ENCODE measurements around the gene KLRG1.

Gene KLRG1

GRCh38 chr12:9036227-9036626, 46.9 kb downstream of the KLRG1 start:
- no peak for DNase-seq (ENCODE audit: low read depth in 1 of 2, low spot score in 1 of 2)
- in situ Hi-C loops (cut with HindIII; ENCODE audit: low pct_unique_long_range_greater_than_20kb, low sequenced_read_pairs) = no loop called here
- TF ChIP-seq JUND (IDR thresholded peaks at IDR 0.05; ENCODE audit: low read depth) = no peak

GRCh38 chr12:9037431-9037830, 48.1 kb downstream of the KLRG1 start:
- in situ Hi-C loops (cut with HindIII; ENCODE audit: low pct_unique_long_range_greater_than_20kb, low sequenced_read_pairs) = no loop called here
- no peak for TF ChIP-seq JUND (IDR thresholded peaks at IDR 0.05; ENCODE audit: low read depth)

GRCh38 chr12:9039397-9039977, 50.1 kb downstream of the KLRG1 start:
- in situ Hi-C loops (cut with HindIII; ENCODE audit: low pct_unique_long_range_greater_than_20kb, low sequenced_read_pairs) = no loop called here
- TF ChIP-seq JUND (IDR thresholded peaks at IDR 0.05; ENCODE audit: low read depth) = no peak
- DNase-seq (ENCODE audit: low read depth in 1 of 2, low spot score in 1 of 2) = peak; percentile 22 to 43

More at GRCh38 chr12:9037431-9037830, 48.1 kb downstream of the KLRG1 start:
- DNase-seq (ENCODE audit: low read depth in 1 of 2, low spot score in 1 of 2) = no peak

GRCh38 chr12:9040484-9041186, 51.3 kb downstream of the KLRG1 start:
- no peak for TF ChIP-seq JUND (IDR thresholded peaks at IDR 0.05; ENCODE audit: low read depth)
- in situ Hi-C loops (cut with HindIII; ENCODE audit: low pct_unique_long_range_greater_than_20kb, low sequenced_read_pairs) = no loop called here
- no peak for DNase-seq (ENCODE audit: low read depth in 1 of 2, low spot score in 1 of 2)

- no peak for DNase-seq (ENCODE audit: low read depth in 1 of 2, low spot score in 1 of 2)
- in situ Hi-C loops (cut with HindIII; ENCODE audit: low pct_unique_long_range_greater_than_20kb, low sequenced_read_pairs) = no loop called here
- TF ChIP-seq JUND (IDR thresholded peaks at IDR 0.05; ENCODE audit: low read depth) = no peak
Observed at GRCh38 chr12:9041321-9041720, 52.0 kb downstream of the KLRG1 start.

- in situ Hi-C loops (cut with HindIII; ENCODE audit: low pct_unique_long_range_greater_than_20kb, low sequenced_read_pairs) = no loop called here
- DNase-seq (ENCODE audit: low read depth in 1 of 2, low spot score in 1 of 2) = no peak
- TF ChIP-seq JUND (IDR thresholded peaks at IDR 0.05; ENCODE audit: low read depth) = no peak
Observed at GRCh38 chr12:9043766-9044165, 54.4 kb downstream of the KLRG1 start.

GRCh38 chr12:9047105-9047504, 57.8 kb downstream of the KLRG1 start:
- in situ Hi-C loops (cut with HindIII; ENCODE audit: low pct_unique_long_range_greater_than_20kb, low sequenced_read_pairs) = no loop called here

GRCh38 chr12:9048930-9049329, 59.6 kb downstream of the KLRG1 start:
- TF ChIP-seq JUND (IDR thresholded peaks at IDR 0.05; ENCODE audit: low read depth) = no peak
- DNase-seq (ENCODE audit: low read depth in 1 of 2, low spot score in 1 of 2) = no peak
- in situ Hi-C loops (cut with HindIII; ENCODE audit: low pct_unique_long_range_greater_than_20kb, low sequenced_read_pairs) = no loop called here

More at GRCh38 chr12:9047105-9047504, 57.8 kb downstream of the KLRG1 start:
- DNase-seq (ENCODE audit: low read depth in 1 of 2, low spot score in 1 of 2) = no peak
- TF ChIP-seq JUND (IDR thresholded peaks at IDR 0.05; ENCODE audit: low read depth) = no peak

- in situ Hi-C loops (cut with HindIII; ENCODE audit: low pct_unique_long_range_greater_than_20kb, low sequenced_read_pairs) = no loop called here
Observed at GRCh38 chr12:9049520-9050133, 60.3 kb downstream of the KLRG1 start.

GRCh38 chr12:9050521-9051157, 61.3 kb downstream of the KLRG1 start:
- in situ Hi-C loops (cut with HindIII; ENCODE audit: low pct_unique_long_range_greater_than_20kb, low sequenced_read_pairs) = no loop called here
- DNase-seq (ENCODE audit: low read depth in 1 of 2, low spot score in 1 of 2) = no peak

More at GRCh38 chr12:9049520-9050133, 60.3 kb downstream of the KLRG1 start:
- DNase-seq (ENCODE audit: low read depth in 1 of 2, low spot score in 1 of 2) = peak in 1 of 2 experiments; percentile 22
- TF ChIP-seq JUND (IDR thresholded peaks at IDR 0.05; ENCODE audit: low read depth) = no peak

GRCh38 chr12:9051158-9051550, 61.8 kb downstream of the KLRG1 start:
- in situ Hi-C loops (cut with HindIII; ENCODE audit: low pct_unique_long_range_greater_than_20kb, low sequenced_read_pairs) = no loop called here
- no peak for DNase-seq (ENCODE audit: low read depth in 1 of 2, low spot score in 1 of 2)
- no peak for TF ChIP-seq JUND (IDR thresholded peaks at IDR 0.05; ENCODE audit: low read depth)

More at GRCh38 chr12:9050521-9051157, 61.3 kb downstream of the KLRG1 start:
- TF ChIP-seq JUND (IDR thresholded peaks at IDR 0.05; ENCODE audit: low read depth) = no peak

GRCh38 chr12:9052610-9053009, 63.3 kb downstream of the KLRG1 start:
- in situ Hi-C loops (cut with HindIII; ENCODE audit: low pct_unique_long_range_greater_than_20kb, low sequenced_read_pairs) = no loop called here
- TF ChIP-seq JUND (IDR thresholded peaks at IDR 0.05; ENCODE audit: low read depth) = no peak
- DNase-seq (ENCODE audit: low read depth in 1 of 2, low spot score in 1 of 2) = no peak

Data from T47D (cell line).